Activated CD4-positive, alpha-beta T cell treated with anti-CD3 and anti-CD28 coated beads, Interleukin-2, amount 50 U/mL, for 16 hours (primary cell): ENCODE measurements around the gene NRCAM.

ENCODE experiments used
- DNase-seq: peaks from one replicate; pipeline ENCODE4 v3.0.0-alpha.2; 2020

NRCAM gene

GRCh38 chr7:108190891-108191290, 265.3 kb downstream of the NRCAM start:
- no peak for DNase-seq

GRCh38 chr7:108189733-108190388, 266.4 kb downstream of the NRCAM start:
- DNase-seq, result no peak

- DNase-seq, result no peak
These were observed 267.5 kb downstream of the NRCAM start for GRCh38 chr7:108188724-108189123.

GRCh38 chr7:108181073-108181985, 274.9 kb downstream of the NRCAM start:
- DNase-seq, result peak; percentile 20

GRCh38 chr7:108178398-108178797, 277.8 kb downstream of the NRCAM start:
- no peak for DNase-seq

GRCh38 chr7:108171164-108171563, 285.1 kb downstream of the NRCAM start:
- DNase-seq, result no peak

- no peak for DNase-seq
These were observed 286.0 kb downstream of the NRCAM start for GRCh38 chr7:108170251-108170650.

- DNase-seq, result no peak
These were observed 288.8 kb downstream of the NRCAM start for GRCh38 chr7:108167460-108167859.

GRCh38 chr7:108166687-108167086, 289.5 kb downstream of the NRCAM start:
- DNase-seq, result no peak

- DNase-seq, result no peak
These were observed 290.5 kb downstream of the NRCAM start for GRCh38 chr7:108165723-108166122.

GRCh38 chr7:108164946-108165345, 291.3 kb downstream of the NRCAM start:
- no peak for DNase-seq

GRCh38 chr7:108164342-108164741, 291.9 kb downstream of the NRCAM start:
- no peak for DNase-seq

- no peak for DNase-seq
These were observed 297.5 kb downstream of the NRCAM start for GRCh38 chr7:108158776-108159175.

- DNase-seq, result no peak
These were observed 298.5 kb downstream of the NRCAM start for GRCh38 chr7:108157606-108158335.

GRCh38 chr7:108156897-108157605, 299.2 kb downstream of the NRCAM start:
- no peak for DNase-seq

GRCh38 chr7:108152198-108152597, 304.0 kb downstream of the NRCAM start:
- DNase-seq, result no peak

GRCh38 chr7:108149908-108150307, 306.3 kb downstream of the NRCAM start:
- DNase-seq, result no peak

- no peak for DNase-seq
These were observed 307.1 kb downstream of the NRCAM start for GRCh38 chr7:108149119-108149518.

- no peak for DNase-seq
These were observed 309.1 kb downstream of the NRCAM start for GRCh38 chr7:108147031-108147563.

- peak; percentile 58 for DNase-seq
These were observed 310.0 kb downstream of the NRCAM start for GRCh38 chr7:108146070-108146842.

GRCh38 chr7:108145401-108145800, 310.8 kb downstream of the NRCAM start:
- DNase-seq, result no peak

GRCh38 chr7:108144931-108145330, 311.3 kb downstream of the NRCAM start:
- DNase-seq, result no peak
